Activated naive CD4-positive, alpha-beta T cell treated with anti-CD3 and anti-CD28 coated beads, Interleukin-2, amount 10 ng/mL, durations not matched to agents 7 days and 5 days (primary cell): ENCODE measurements around the gene ABHD17B.
"Not testable (repeated sequence)": the region's sequence is repeated elsewhere in the genome, so short reads cannot be mapped to it uniquely, and the experiment has no call there.

Experiments used
- CTCF ChIA-PET: fragments of 350-600 bp; sonication (Branson Sonifier 250); formaldehyde crosslinking; loops from one replicate; lab custom pipeline; 2021; ENCODE audit warnings: antibody characterized with exemption; lab: Charles Lee
- DNase-seq: peaks from one replicate; pipeline ENCODE4 v3.0.0-alpha.2; 2020
- H3K27ac Mint-ChIP-seq: one replicate; pipeline ENCODE4 v1.8.0; 2021; ENCODE audit warnings: mild to moderate bottlenecking, moderate library complexity, mixed read lengths
- H3K27me3 Mint-ChIP-seq: one replicate; pipeline ENCODE4 v1.8.0; 2021; ENCODE audit warnings: mild to moderate bottlenecking, mixed read lengths
- H3K36me3 Mint-ChIP-seq: one replicate; pipeline ENCODE4 v1.8.0; 2021; ENCODE audit warnings: mixed read lengths
- H3K4me1 Mint-ChIP-seq: one replicate; pipeline ENCODE4 v1.8.0; 2021; ENCODE audit warnings: mixed read lengths
- H3K4me3 Mint-ChIP-seq: one replicate; pipeline ENCODE4 v1.8.0; 2021; ENCODE audit warnings: mild to moderate bottlenecking, moderate library complexity, mixed read lengths
- H3K9me3 Mint-ChIP-seq: one replicate; pipeline ENCODE4 v1.8.0; 2021; ENCODE audit warnings: mixed read lengths

ABHD17B gene

GRCh38 chr9:71911061-71911907 lies at the start of gene ABHD17B, which contains the start of gene C9orf85:
Gene ABHD17B (minus strand): TSS chr9:71911193. CDS start chr9:71875080, 36,113 bp downstream.
Gene C9orf85 (plus strand): TSS chr9:71911639. CDS start chr9:71911735, 96 bp downstream.
- peak; percentile 99 for DNase-seq
- no peaks in the 10 kb centered on the region for H3K27me3 Mint-ChIP-seq
- CTCF ChIA-PET = interaction anchor here (0.9 to 1.8 kb wide), 3 partner anchors 14 to 105 kb away, joined by 3 to 4 read pairs (median 4); no protein-coding TSS in a partner anchor
- H3K36me3 Mint-ChIP-seq = peaks cover 10% of the 10 kb centered on the region
- no peaks in the 10 kb centered on the region for H3K9me3 Mint-ChIP-seq
- peaks cover 64% of the 10 kb centered on the region for H3K4me1 Mint-ChIP-seq
- H3K4me3 Mint-ChIP-seq = peak within 1 kb of the TSS; percentile 100
- peak within 1 kb of the TSS; percentile 99 for H3K27ac Mint-ChIP-seq

DNA sequence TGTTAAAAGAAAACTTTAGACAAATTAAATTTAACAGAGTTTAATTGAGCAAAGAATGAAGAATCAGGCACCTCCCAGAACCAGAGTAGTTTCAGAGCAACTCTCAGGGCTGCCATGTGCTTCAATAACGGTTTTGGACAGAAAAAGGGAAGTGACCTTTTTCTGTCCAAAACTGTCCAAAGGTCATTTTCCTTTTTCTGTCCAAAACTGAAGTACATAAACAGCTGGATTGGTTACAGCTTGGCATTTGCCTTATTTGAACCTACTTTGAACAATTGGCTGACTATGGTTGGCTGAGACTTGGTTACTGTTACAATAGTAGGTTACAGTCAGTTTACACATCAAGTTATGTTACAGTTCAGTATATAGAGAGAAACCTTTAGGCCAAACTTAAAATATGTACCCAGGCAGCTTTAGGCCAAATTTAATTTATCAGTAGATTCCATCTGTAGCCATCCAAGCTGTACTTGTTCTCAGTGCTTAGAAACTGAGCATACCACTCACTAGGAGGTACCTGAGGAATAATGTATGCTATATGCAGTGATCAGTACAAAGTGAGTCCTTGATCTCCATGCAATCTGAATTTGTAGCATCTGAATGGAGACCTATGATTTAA lies 44.4 kb upstream of the ABHD17B start:
- Mint-ChIP-seq H3K27ac (no peak overlapping the region), H3K9me3 (no peaks in the 10 kb centered on the region), H3K36me3 (peaks cover 6% of the 10 kb centered on the region), H3K4me3 (no peak overlapping the region), H3K27me3 (no peaks in the 10 kb centered on the region), H3K4me1 (no peaks in the 10 kb centered on the region)
- DNase-seq = no peak
- CTCF ChIA-PET = no interaction called here

DNA sequence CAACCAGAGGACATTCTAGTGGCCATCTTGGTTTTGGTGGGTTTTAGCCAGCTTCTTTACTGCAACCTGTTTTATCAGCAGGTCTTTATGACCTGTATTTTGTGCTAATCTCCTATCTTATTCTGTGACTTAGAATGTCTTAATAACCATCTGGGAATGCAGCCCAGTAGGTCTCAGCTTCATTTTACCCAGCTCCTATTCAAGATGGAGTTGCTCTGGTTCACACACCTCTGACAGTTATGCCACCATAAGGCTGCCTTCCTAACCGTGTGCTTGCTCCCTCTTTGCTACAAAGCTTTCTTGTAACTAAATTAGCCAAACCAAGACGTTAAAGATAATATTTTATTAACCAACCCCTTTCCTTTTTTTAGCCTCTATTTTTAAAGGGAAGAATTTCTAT lies 43.7 kb upstream of the ABHD17B start:
- H3K27me3 Mint-ChIP-seq = not testable (repeated sequence)

GRCh38 chr9:71944754-71945375 lies 33.9 kb upstream of the ABHD17B start:
- CTCF ChIA-PET = no interaction called here
- no peak for DNase-seq
- peaks cover 2% of the 10 kb centered on the region for H3K4me1 Mint-ChIP-seq
- H3K27me3 Mint-ChIP-seq = no peaks in the 10 kb centered on the region
- no peak overlapping the region for H3K4me3 Mint-ChIP-seq
- H3K9me3 Mint-ChIP-seq = no peaks in the 10 kb centered on the region
- H3K36me3 Mint-ChIP-seq = peaks cover 9% of the 10 kb centered on the region
- no peak overlapping the region for H3K27ac Mint-ChIP-seq

More for the DNA sequence above, 43.7 kb upstream of the ABHD17B start:
- H3K9me3 Mint-ChIP-seq, DNase-seq, H3K36me3 Mint-ChIP-seq, H3K4me3 Mint-ChIP-seq, H3K27ac Mint-ChIP-seq, H3K4me1 Mint-ChIP-seq: not testable (repeated sequence)
- CTCF ChIA-PET = interaction anchor here (0.8 kb wide), 1 partner anchor 135 kb away, joined by 3 read pairs; no protein-coding TSS in a partner anchor

GRCh38 chr9:71941998-71942567 lies 31.1 kb upstream of the ABHD17B start:
- CTCF ChIA-PET = no interaction called here

GRCh38 chr9:71941060-71941568 lies 30.1 kb upstream of the ABHD17B start:
- H3K36me3 Mint-ChIP-seq = no peaks in the 10 kb centered on the region
- no peak for DNase-seq
- no peak overlapping the region for H3K27ac Mint-ChIP-seq
- peaks cover 2% of the 10 kb centered on the region for H3K4me1 Mint-ChIP-seq
- CTCF ChIA-PET = no interaction called here
- H3K27me3 Mint-ChIP-seq = no peaks in the 10 kb centered on the region
- no peaks in the 10 kb centered on the region for H3K9me3 Mint-ChIP-seq
- H3K4me3 Mint-ChIP-seq = no peak overlapping the region

More at GRCh38 chr9:71941998-71942567, 31.1 kb upstream of the ABHD17B start:
- DNase-seq = no peak
- H3K4me1 Mint-ChIP-seq = peaks cover 2% of the 10 kb centered on the region
- H3K27me3 Mint-ChIP-seq = no peaks in the 10 kb centered on the region
- H3K27ac Mint-ChIP-seq = no peak overlapping the region
- no peaks in the 10 kb centered on the region for H3K36me3 Mint-ChIP-seq
- H3K4me3 Mint-ChIP-seq = no peak overlapping the region
- no peaks in the 10 kb centered on the region for H3K9me3 Mint-ChIP-seq

GRCh38 chr9:71937898-71938297 lies 26.9 kb upstream of the ABHD17B start:
- Mint-ChIP-seq H3K4me1 (peaks cover 2% of the 10 kb centered on the region), H3K36me3 (peaks cover under 1% of the 10 kb centered on the region)

DNA sequence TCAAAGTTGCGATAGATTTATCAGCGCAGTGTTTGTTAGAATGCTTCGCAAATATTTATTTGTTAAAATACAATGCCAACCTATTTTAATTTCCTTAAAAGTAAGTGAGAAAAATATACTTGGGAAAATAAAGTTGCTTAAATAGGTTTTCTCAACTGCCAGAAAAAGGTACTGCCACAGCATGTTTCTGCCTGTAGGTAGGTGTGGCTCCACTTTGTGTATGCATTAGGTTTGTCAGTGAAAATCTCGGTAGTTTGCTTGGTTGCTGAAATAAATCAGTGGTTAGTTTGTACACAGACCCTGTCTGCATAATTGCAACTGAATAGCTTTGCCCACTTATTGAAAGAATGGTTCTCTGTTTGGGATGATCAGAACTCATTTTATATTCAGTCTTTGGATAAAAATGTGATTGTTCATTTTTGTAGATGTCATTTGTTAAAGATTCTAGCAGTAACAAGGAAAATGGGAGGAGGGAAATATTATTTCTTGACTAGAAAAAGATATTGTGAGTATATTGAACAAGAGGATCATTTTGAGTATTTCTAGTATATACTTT lies 26.2 kb upstream of the ABHD17B start:
- Mint-ChIP-seq H3K27ac (no peak overlapping the region), H3K27me3 (no peaks in the 10 kb centered on the region), H3K4me3 (no peak overlapping the region), H3K9me3 (no peaks in the 10 kb centered on the region), H3K4me1 (no peaks in the 10 kb centered on the region), H3K36me3 (peaks cover 6% of the 10 kb centered on the region)
- no peak for DNase-seq
- CTCF ChIA-PET = interaction anchor here (1.6 kb wide), 1 partner anchor 23 kb away, joined by 4 read pairs; no protein-coding TSS in a partner anchor

More at GRCh38 chr9:71937898-71938297, 26.9 kb upstream of the ABHD17B start:
- no peak overlapping the region for H3K4me3 Mint-ChIP-seq
- H3K27ac Mint-ChIP-seq = no peak overlapping the region
- no peak for DNase-seq
- H3K9me3 Mint-ChIP-seq = no peaks in the 10 kb centered on the region
- CTCF ChIA-PET = interaction anchor here (1.3 to 1.6 kb wide), 2 partner anchors 17 to 23 kb away, joined by 3 to 4 read pairs; no protein-coding TSS in a partner anchor
- no peaks in the 10 kb centered on the region for H3K27me3 Mint-ChIP-seq

DNA sequence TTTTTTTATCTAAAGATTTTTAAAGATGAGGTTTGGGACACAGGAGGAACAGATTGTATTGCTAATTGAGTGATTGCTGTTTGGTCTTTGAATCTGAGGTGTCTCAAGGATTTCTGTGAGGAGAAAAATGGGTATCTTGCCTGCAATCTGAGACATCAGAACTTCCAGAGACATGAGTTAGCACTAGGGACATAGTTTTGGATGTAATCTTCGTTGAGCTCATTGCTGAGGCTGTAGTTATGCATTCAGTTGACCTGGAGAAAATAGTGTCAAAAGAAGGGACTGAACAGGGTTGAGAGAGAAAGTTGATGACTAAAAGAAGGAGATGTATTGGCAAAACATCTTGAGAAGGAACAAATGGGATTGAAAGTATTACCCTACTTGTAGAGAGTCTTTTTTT lies 25.1 kb upstream of the ABHD17B start:
- Mint-ChIP-seq H3K27me3 (no peaks in the 10 kb centered on the region), H3K9me3 (no peaks in the 10 kb centered on the region), H3K36me3 (peaks cover 6% of the 10 kb centered on the region), H3K4me1 (no peaks in the 10 kb centered on the region), H3K27ac (no peak overlapping the region), H3K4me3 (no peak overlapping the region)
- CTCF ChIA-PET = no interaction called here
- DNase-seq = no peak

GRCh38 chr9:71931166-71931565 lies 20.2 kb upstream of the ABHD17B start:
- H3K36me3 Mint-ChIP-seq = peaks cover 11% of the 10 kb centered on the region
- H3K4me3 Mint-ChIP-seq = no peak overlapping the region

GRCh38 chr9:71929791-71930440 lies 18.9 kb upstream of the ABHD17B start:
- Mint-ChIP-seq H3K36me3 (peaks cover 13% of the 10 kb centered on the region), H3K9me3 (no peaks in the 10 kb centered on the region), H3K27ac (no peak overlapping the region), H3K27me3 (no peaks in the 10 kb centered on the region), H3K4me3 (no peak overlapping the region), H3K4me1 (no peaks in the 10 kb centered on the region)
- CTCF ChIA-PET = no interaction called here
- no peak for DNase-seq

More at GRCh38 chr9:71931166-71931565, 20.2 kb upstream of the ABHD17B start:
- H3K27me3 Mint-ChIP-seq = no peaks in the 10 kb centered on the region
- no peaks in the 10 kb centered on the region for H3K9me3 Mint-ChIP-seq
- H3K4me1 Mint-ChIP-seq = no peaks in the 10 kb centered on the region
- CTCF ChIA-PET = interaction anchor here (1.2 kb wide), 1 partner anchor 123 kb away, joined by 3 read pairs; no protein-coding TSS in a partner anchor
- DNase-seq = no peak
- no peak overlapping the region for H3K27ac Mint-ChIP-seq

DNA sequence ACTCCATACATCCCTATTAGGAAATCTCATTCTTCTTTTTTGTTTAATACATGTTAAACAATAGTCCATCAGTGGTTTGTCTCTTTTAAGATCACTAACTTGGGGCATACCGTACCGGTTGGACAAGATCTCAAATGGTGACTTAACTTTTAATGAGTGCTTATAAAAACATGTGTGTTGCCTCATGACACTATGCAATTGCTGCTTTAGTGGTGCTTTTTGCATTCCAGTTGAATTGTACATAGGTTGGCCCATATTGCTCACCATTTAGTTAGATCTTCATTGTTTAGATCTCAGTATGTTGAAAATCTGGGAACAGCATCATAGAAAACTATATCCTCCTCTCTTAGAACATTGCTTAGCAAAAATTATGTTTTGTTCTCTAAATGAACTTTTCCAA lies 18.2 kb upstream of the ABHD17B start:
- no peaks in the 10 kb centered on the region for H3K9me3 Mint-ChIP-seq
- no peak for DNase-seq
- peaks cover 13% of the 10 kb centered on the region for H3K36me3 Mint-ChIP-seq
- no peaks in the 10 kb centered on the region for H3K27me3 Mint-ChIP-seq
- CTCF ChIA-PET = no interaction called here
- no peak overlapping the region for H3K27ac Mint-ChIP-seq
- H3K4me3 Mint-ChIP-seq = no peak overlapping the region
- H3K4me1 Mint-ChIP-seq = no peaks in the 10 kb centered on the region

GRCh38 chr9:71928806-71929205 lies 17.8 kb upstream of the ABHD17B start:
- Mint-ChIP-seq H3K9me3 (no peaks in the 10 kb centered on the region), H3K4me3 (no peak overlapping the region), H3K36me3 (peaks cover 13% of the 10 kb centered on the region), H3K27me3 (no peaks in the 10 kb centered on the region), H3K27ac (no peak overlapping the region), H3K4me1 (no peaks in the 10 kb centered on the region)
- DNase-seq = no peak
- CTCF ChIA-PET = no interaction called here
